Placental epithelial cell (primary cell): ENCODE results near the gene CADM2. TPM values are rescaled to one million over a fixed set of nuclear protein-coding genes. Genes with fewer than 3 reads are reported as not detected.

Experiments
- small RNA-seq: library from RNA; depleted of rRNA; stranded (forward); fragments of <200 nt; gene quantifications from one replicate; pipeline ENCODE3, GENCODE V24; 2012
- total RNA-seq: library from RNA; depleted of rRNA; stranded (reverse); fragments of >200 nt; gene quantifications from 2 replicates; pipeline ENCODE4 v1.2.3, GENCODE V29; 2012

CADM2 gene
- total RNA-seq, result 3.1 and 9.3 TPM in 2 replicates

DNA sequence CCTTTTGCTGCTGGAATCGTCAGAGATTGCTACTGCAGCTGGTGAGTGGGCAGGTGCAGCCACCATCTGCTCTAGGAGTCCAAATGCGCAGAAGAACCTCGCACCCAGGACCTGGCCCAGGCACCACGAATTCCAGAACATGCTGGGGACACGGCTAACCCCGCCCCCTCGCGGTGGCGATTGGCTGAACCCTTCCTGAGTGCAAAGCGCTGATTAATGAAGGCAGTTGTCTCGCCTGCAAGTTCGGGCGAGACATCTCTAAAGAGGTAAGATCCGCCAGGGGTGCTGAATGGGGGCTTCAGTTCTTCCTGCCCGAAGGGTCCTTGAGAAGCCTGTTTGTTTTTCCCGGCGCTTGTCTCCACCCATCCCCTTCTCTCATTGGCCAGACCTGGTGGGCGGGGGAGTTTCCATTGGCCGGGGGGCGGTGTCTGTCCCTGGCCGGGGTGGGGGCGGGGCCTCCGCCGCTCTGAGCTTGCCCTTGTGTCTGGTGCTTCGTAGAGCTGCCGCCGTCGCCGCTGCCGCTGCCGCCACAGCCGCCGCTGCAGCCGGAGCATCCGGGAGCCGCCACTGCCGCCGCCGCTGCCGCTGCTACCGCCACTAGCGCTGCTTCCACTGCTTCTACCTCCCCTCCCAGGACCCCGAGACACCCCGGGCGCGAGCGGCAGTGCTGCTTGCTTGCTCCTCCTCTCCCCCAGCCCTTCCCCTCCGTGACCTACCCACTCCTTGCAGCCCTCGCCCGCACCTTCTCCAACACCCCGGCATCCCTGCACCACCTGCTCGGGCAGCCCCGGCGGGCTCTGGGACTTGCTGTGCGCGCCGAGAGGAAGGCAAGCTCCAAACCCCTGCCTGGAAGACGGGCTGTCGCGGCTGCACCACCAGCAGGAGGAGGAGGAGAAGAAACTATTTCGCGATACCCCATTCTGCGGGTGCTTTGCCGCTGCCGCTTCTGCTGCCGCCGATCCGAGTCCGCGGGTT, at the start of gene CADM2:
TSS of gene CADM2 (plus strand) at position 495 of the 975 bp plus-strand sequence.

Small RNAs within 50 kb of the gene (small RNA-seq; reads per million reads assigned to genes)
- not detected for gene MIR5688
